DLD1 (cell line): ENCODE measurements around the gene NEDD4L.
"Not testable (repeated sequence)": the region's sequence is repeated elsewhere in the genome, so short reads cannot be mapped to it uniquely, and the experiment has no call there.

ENCODE experiments used
- in situ Hi-C: cut with HindIII; loops from 2 replicates; pipeline ENCODE4 v1.10.0; 2017; ENCODE audit warnings: low sequenced_read_pairs

The NEDD4L gene

DNA sequence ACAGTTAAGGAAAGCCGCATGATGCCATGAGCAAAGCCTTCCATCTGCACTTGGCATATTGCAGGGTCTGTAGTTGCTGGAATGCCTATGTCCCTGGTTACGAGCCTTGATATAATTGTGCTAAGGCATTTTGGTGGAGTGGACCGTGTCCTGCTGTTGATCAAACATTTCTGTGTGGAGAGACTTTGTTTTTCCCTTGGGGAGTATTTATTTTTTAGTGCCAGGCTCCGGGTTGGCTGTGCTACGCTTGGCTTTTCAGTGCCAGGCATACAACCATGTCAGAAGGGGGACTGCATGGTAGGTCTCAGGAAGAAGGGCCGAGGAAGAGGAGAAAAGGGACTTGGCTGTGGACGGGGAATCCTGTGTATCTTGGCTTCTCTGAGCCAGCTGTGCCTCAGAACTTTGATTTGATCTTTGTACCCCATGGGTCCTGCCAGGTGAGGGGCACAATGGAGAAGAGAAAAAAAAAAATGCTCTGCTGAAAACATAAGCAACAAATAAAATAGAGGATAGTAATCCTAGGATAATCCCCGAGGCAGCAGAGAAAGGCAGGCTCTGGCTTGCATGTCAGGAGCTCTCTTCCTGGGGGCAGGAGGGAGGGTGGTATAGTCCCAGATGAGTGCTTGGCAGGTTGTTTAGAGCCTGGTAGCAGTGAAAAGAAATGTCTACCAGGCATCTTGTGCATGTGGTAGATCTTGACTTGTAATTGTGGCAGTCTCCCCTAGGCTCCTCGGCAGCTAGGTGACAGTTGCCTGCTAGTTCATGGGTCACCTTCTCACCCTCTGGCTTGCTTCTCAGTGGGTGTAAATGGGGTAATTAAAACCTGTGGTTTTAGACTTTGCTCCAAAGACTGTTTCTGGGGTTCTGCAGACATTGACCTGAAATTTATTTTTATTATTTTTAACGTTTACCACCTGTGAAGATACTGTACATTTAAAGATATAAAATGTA, 233.0 kb downstream of the NEDD4L start:
- in situ Hi-C loops = no loop called here

GRCh38 chr18:58279504-58280175, 235.6 kb downstream of the NEDD4L start:
- in situ Hi-C loops = no loop called here

DNA sequence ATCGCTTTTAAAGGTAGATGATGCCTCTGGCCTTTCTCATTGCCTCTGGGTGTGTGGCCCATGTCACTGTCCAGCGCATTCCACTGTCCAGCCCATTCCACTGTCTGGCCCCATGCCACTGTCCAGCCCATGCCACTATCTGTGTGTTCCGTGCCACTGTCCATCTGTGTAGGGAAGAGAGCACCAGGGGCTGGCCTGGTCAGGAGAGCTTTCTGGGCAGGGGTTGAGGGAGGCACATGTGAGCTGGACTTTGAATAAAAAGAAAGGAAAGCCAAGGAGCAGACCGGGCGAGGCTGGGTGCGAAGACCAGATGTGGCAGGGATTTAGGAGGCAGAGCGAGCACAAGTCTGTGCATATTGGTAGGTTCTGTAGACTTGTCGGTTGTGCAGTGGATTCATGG, 236.2 kb downstream of the NEDD4L start:
- in situ Hi-C loops = no loop called here

DNA sequence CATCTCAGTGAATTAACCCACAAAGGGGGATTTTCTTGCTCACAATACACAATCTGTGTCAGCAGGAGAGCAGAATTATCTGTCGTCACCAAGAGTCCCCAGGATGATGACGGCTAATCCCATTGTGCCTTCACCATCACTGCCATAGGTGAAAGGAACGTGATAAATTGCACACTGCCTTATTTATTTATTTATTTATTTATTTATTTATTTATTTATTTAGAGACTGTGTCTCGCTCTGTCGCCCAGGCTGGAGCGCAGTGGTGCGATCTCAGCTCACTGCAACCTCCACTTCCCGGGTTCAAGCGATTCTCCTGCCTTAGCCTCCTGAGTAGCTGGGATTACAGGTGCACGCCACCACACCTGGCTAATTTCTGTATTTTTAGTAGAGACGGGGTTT, 238.8 kb downstream of the NEDD4L start:
- in situ Hi-C loops = not testable (repeated sequence)

DNA sequence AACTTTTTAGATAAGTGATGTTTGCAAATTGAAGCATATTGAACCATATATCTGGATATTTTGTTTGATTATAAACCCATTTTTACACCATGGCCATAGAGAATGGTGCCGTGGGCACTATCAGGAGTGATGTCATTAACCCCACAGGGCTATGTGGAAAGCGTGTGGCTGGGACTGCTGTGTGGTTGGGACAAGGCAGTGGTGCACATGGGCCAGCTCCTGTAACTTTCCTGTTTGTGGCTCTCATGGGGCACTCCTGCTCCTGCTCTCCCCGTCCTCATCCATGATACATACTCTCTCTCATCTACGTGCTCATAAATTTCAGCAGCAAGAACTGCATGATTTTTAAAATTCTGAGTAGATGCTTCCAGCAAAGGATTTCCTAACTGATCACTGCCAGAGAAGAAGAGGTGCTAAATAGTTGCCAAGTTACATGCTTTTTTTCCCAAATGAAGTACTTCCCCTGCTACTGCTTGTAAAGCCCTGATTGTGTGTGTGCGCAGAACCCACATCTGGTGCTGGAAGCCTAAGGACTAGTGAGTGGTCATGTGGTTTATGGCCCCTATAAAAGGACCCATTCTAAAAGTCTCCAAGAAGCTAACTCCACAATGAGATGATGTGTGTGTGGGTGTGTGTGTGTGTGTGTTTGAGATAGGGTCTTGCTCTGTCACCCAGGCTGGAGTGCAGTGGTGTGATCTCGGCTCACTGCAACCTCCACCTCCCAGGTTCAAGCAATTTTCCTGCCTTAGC, 240.8 kb downstream of the NEDD4L start:
- in situ Hi-C loops = no loop called here

DNA sequence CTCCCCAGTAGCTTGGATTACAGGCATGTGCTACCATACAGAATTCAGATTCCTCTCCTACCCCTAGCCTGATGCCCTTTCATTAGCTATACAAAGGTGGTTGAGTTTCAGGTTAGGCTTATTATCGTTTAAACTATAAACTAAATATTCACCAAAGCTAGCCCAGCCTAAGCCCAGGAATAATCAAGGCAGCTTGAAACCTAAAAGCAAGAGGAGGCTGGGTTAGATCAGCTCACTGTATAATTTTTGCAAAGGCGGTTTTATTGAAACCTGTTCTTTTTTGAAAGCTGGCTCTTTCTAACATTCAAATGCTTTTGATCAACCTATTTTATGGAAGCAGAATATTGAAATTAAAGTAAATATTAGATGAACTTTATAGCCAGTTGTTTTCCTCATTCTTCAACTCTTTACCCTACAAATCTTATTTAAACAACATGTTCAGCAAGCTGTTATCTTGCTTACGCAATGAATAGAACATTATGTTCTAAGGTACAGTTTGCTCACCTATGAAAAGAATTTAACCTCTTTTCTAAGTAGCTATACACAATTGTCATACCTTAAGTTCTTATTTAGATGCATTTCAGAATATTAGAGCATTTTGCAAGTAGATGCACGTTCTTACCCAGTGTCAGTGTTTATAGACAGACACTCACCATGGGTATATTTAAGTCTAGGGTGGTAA, 241.6 kb downstream of the NEDD4L start:
- in situ Hi-C loops = no loop called here

GRCh38 chr18:58286632-58287352, 242.8 kb downstream of the NEDD4L start:
- in situ Hi-C loops = no loop called here

- in situ Hi-C loops = no loop called here
Measured at GRCh38 chr18:58287353-58288274, 243.6 kb downstream of the NEDD4L start.

- in situ Hi-C loops = no loop called here
Measured at GRCh38 chr18:58288921-58289797, 245.1 kb downstream of the NEDD4L start.

GRCh38 chr18:58290116-58290695, 246.2 kb downstream of the NEDD4L start:
- in situ Hi-C loops = no loop called here

DNA sequence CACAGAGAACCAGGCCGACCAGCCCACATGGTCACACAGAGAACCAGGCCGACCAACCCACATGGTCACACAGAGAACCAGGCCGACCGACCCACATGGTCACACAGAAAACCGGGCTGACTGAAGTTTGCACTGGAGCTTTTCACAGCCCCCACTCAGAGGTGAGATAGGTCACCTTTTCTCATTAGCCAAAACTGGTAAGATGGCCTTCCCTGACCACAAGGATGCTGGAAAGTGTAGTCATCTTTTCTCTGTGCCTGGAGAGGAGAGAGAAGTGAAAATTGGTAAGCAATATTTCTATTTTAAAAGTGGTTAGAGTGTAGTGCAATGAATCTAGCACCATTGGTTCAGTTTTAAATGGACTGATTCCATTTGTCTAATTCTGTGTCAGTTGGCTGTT, 247.1 kb downstream of the NEDD4L start:
- in situ Hi-C loops = no loop called here

DNA sequence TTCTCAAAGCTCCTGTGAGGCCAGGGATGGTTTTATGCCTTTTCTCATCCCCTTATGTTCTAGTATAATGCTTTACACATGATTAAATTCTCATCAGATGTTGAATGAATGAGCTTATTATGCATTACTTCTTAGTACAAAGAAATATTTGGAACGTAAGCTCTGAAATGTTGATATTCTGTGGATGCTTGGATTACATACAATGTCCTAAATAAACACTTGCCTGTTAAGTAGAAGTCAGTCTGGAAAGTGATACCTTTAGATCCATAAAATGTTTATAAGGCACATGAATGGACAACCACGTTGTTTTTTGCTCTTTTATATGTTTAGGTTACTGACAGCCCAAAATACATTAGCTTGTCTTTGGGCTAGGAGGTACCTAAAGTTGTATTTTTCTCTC, 248.6 kb downstream of the NEDD4L start:
- in situ Hi-C loops = no loop called here

- in situ Hi-C loops = no loop called here
Measured at GRCh38 chr18:58297198-58297597, 253.2 kb downstream of the NEDD4L start.

DNA sequence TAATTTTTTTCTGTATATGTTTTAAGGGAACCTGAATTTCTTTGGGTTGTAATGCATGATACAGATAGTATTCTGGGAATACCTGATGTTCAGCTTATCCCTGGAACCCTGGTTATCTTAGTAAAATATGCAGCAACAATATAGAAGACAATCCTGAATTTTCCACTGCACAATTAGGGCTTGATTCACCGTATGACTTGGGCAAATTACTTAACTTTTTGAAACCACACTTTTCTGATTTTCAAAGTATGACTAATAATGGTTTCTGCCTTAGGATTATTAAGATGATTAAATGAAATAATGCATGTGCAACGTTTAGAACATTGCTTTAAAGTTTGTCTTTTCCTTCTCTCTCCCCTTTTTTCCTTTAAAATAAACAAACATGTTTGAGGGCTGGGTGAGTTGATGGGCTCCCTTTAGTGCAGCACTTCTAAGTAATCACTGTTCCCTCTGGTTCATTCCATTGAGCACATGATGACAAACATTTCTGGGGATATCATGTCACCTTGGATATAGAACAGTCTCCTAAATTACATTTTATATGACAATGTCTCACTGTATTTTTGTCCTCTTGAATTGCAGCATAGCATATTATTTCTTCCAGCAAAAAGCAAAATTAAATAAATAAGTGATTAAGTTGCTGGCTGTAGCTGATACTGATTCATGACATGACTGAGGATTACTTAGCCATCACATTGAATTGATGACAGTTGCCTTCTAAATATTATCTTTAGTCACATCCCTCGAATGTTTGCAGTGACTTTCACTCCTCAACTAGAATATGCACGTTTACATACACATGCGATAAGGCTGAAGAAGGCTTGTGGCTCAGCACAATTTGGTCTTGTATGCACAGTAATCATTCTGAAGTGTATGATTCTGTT, 254.5 kb downstream of the NEDD4L start:
- in situ Hi-C loops = no loop called here

DNA sequence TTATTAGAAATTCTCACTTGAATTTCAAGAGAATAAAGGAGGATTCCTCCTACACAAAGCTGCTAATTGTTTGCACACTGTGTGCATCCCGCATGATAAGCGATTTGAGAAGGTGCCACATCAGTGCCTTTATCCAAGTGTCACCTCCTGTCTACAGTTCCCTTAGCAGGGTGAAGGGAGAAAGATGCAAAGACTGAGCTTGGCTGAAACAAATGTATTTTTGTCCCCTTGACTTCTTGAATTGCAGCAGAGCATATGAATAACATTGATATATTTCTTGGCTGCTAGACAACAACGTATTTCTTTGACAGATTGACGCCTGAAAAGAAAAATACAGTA, 255.1 kb downstream of the NEDD4L start:
- in situ Hi-C loops = no loop called here

GRCh38 chr18:58299936-58300335, 255.9 kb downstream of the NEDD4L start:
- in situ Hi-C loops = no loop called here

DNA sequence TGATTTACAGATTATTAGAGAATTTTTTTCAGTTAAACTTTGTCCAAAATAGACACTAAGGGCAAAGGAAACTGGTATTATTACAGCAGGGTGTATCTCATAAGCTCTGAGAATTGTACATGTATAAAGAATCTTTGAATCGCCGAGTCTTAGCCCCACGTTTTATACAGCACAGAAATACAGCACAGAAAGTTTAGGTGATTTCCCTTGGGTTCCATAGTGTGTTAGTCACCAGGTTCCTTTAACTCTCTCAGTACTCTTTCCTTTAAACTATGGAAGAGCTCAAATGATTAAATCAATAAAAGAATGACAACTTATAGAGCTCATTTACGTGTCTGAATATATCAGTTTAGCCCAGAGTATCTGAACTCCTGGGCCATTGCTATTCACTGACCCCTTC, 256.8 kb downstream of the NEDD4L start:
- in situ Hi-C loops = no loop called here
